ENCODE measurements around the gene PRKCE. TPM values are rescaled to one million over a fixed set of nuclear protein-coding genes. Genes with fewer than 3 reads are reported as not detected.
"Not testable (repeated sequence)": the region's sequence is repeated elsewhere in the genome, so short reads cannot be mapped to it uniquely, and the experiment has no call there.

Gene PRKCE
- total RNA-seq, 1 donor from 2014 or later, result 28.4 TPM

DNA sequence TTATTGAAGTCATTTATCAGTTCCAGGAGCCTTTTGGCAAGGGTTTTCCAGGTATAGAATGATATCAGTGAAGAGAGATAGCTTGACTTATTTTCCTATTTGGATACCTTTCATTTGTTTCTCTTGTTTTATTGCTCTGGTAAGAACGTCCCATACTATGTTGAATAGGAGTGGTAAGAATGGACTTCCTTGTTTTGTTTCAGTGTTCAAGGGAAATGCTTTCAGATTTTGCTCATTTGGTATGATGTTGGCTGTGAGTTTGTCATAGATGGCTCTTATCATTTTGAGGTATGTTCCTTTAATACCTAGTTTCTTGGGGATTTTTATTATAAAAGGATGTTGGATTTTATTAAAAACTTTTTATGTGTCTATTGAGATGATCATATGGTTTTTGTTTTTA, 558.6 kb downstream of the PRKCE start:
- peak in 1 of 2 donors; percentile 60 for DNase-seq (ENCODE audit: low read depth in 2 of 2)

DNA sequence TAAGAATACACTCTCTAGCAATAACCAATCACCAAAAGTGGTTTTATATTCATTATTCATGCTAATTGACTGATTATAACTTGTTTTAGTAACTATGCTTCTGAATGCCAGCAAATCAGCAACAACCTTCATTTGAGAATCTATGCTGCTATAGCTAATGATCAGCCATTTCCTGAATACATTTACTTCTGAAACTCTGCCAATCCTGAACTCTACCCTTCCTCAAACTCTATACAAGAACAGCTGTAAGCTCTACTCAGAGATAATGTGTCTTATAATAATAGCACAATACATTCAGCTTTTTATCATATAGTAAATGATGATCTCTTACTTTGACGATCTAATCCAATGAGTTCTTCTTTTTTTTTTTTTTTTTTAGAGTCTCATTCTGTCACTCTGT, 560.0 kb downstream of the PRKCE start:
- no peak for DNase-seq (ENCODE audit: low read depth in 2 of 2)

DNA sequence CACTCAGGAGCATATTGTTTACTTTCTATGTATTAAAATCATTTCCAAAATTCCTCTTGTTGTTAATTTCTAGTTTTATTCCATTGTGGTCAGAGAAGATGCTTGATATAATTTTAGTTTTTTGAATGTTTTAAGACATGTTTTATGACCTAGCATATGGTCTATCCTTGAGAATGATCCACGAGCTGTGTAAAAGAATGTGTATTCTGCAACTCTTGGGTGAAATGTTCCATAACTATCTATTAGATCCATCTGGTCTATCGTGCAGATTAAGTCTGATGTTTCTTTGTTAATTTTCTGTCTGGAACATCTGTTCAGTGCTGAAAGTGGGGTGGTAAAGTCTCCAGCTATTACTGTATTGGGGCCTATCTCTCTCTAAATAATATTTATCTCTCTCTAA, 562.4 kb downstream of the PRKCE start:
- no peak for DNase-seq (ENCODE audit: low read depth in 2 of 2)

DNA sequence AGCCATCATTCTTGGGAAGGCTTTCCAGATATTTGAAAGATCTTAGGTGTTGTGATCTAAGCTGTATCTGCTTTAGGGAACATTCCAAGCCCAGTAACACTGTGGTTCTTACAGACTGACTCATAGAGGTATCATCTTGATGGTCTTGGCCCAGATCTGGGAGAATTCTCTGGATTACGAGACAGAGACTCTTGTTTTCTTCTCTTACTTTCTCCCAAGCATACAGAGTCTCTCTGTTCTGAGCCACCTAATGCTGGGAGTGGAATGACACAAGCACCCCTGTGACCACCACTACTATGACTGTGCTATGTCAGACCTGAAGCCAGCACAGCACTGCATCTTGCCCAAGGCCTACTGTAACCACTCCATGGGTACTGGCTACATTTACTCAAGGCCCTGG, 564.7 kb downstream of the PRKCE start:
- DNase-seq (ENCODE audit: low read depth in 2 of 2), result no peak

DNA sequence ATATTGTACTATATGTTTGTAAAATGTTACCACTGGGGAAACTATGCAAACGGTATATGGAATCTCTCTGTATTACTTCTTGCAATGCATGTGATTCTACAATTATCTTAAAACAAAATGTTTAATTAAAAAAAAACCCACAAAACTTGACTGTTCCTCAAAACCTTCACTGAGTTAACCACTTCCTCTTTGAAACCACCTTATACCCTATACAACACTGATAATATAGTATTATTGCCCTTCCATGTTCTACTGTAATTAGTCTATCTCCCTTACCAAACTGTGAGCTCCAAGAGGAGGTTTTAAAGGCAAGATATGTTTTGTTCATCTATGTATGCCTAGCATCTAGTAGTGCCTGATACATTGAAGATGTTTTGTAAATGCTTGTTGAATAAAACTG, 572.0 kb downstream of the PRKCE start:
- DNase-seq (ENCODE audit: low read depth in 2 of 2), result not testable (repeated sequence)

DNA sequence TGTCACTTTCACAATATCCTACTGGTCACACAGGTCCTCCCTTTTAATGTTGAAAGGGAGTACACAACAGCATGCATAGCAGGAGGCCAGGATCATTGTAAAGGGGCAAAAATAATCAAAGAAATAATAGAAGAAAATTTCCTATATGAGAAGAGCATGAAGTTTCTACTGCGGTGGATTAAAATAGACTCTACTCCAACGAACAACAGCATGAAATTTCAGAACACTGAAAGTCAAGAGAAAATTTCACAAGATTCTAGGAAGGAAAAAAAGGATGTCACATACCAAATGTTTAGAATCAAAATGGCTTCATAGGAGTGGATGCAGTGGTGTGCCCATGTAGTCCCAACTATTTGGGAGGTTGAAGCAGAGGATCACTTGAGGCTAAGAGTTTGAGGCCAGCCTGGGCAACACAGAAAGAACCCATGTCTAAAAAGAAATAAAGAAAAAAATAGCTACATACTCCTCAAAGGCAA, 573.7 kb downstream of the PRKCE start:
- DNase-seq (ENCODE audit: low read depth in 2 of 2), result no peak

DNA sequence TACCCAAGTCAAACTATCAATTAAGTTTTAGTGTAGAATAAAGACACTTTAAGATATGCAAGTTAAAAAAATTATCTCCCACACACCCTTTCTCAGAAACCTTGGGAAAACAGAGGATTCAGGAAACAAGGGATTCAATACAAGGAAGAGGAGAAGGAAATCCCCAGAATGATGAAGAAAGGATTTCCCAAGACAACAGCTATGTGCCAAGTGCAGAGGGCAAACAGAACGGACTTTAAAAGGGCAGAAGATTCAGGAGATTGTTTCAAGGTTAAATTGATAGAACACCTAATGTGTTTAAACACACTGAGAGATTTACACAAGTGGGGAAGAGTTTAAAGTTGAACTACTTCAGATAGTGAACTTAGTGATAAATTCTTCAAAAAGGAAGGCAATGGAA, 574.3 kb downstream of the PRKCE start:
- peak in 1 of 2 donors; percentile 65 for DNase-seq (ENCODE audit: low read depth in 2 of 2)

DNA sequence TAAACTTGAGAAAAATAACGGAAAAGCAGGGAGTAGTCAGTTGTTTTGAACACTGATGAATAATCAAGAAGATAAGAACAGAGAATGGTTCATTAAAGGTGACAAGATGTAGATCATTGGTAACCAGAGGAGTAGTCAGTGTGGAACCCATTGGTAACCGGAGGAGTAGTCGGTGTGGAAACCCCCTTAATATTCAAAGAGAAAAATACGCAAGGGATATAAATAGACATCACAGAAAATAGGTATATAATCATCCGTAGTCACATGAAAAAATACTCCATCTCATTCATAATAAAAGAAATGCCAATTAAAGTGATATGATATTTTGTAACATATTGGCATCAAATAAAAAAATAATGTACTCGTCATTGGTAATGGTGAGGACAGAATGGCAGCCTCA, 575.1 kb downstream of the PRKCE start:
- DNase-seq (ENCODE audit: low read depth in 2 of 2), result no peak

DNA sequence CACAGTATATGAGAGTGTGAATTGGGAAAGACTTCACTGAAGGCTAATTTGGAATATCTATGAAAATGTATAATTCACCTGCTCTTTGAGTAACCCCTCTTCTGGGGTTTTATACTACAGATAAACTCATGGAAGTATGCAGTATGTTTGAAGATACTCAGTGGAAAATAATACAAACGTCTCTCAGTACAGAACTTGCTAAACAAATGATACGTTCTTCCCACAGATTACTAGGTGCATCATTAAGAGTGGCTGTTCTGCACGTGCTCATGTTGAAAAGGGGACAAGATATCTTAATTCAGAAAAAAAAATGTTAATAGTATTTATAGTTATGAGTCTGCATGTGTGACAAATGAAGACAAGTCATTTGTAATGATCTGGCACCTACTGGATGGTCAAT, 575.5 kb downstream of the PRKCE start:
- no peak for DNase-seq (ENCODE audit: low read depth in 2 of 2)

DNA sequence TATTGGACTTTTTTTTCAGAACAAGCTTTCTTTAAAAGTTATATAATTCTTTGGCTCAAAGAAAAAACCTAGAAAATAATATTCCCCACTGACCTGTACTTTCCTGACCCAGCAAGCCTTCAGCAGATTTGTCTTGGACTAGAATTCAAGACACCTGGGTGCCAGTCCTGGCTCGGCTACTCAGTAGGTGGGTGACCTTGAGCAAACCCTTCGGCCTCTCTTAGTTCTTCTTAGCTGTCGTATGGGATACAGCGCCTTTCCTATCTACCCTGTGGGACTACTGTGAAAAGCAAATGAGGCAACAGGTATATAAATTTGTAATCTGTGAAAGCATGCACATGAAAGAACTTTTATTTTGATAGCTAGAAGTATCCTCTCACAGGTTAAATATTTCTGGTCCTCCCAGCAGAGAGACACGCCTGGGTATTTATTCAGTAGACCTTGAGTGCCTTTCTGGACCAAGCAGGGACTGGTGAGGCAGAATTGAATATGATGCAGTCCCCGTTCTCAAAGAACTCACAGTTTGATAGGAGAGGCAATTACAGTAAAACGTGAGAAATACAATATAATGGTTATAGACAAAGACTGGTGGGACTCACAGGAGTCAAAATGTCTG, 576.3 kb downstream of the PRKCE start:
- no peak for DNase-seq (ENCODE audit: low read depth in 2 of 2)

DNA sequence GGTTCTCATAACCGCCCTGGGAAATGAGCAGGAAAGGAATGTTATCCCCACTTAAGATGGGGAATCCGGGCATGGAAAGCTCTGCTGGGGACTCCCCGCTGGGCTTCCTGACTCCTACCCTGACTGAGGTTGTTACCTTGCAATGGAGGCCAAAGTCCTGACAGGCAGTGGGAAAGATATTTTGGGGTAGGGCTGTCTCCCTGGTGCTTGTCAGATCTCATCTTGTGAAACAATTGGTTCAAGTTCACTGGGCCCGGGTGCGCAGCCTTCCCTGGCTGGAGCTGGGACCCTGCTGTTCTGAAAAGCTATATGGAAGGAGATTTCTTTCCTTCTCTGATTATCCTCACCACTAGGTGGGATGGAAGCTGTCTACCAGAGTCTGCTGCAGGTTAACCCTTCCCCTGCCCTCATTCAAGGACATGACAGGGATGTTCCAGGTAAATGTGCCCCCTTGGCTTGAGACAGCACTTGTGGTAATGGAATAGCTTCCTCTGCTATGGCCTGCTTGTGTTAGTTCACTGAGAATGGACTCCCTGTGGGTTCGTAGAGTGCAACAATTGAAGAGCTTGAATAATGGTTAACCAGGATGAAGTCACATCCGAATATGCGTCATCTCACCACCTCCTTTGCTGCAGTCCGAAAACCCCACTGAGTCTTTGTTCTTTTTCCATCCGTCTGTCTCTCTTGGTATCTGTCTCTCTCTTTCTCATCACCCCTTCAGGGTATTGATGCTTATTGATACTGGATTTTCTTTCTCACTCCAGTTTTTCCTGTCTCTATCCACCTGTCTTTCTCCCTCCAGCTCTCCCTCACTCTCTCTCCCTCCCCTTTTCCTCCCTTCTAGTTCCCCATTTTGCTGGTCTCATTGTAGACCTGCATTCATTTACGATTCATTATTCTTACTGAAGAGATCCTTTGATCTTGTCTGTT, 577.9 kb downstream of the PRKCE start:
- DNase-seq (ENCODE audit: low read depth in 2 of 2), result peak in 1 of 2 donors; percentile 79

DNA sequence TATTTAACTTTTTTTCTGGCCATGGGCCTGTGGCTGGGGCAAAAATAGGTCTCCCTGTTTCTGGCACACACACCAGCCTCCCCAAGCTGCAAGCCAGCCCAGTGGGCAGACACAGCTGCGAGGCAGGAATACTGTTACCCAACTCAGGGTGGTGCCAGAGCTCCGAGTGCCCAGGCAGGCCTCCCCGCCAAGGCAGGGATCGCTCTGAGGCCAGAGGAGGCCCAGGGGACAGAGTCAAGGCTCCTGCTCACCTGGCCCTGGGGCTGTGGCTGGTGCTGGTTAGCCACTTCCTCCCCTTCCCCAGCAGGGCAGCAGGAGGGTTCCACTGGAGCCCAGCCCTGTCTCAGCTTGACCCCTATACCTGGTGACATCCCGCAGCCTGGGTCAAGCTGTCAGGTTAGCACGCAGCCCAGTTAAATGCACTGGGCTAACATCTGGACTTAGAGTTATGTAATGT, 578.7 kb downstream of the PRKCE start:
- DNase-seq (ENCODE audit: low read depth in 2 of 2), result peak in 1 of 2 donors; percentile 15

DNA sequence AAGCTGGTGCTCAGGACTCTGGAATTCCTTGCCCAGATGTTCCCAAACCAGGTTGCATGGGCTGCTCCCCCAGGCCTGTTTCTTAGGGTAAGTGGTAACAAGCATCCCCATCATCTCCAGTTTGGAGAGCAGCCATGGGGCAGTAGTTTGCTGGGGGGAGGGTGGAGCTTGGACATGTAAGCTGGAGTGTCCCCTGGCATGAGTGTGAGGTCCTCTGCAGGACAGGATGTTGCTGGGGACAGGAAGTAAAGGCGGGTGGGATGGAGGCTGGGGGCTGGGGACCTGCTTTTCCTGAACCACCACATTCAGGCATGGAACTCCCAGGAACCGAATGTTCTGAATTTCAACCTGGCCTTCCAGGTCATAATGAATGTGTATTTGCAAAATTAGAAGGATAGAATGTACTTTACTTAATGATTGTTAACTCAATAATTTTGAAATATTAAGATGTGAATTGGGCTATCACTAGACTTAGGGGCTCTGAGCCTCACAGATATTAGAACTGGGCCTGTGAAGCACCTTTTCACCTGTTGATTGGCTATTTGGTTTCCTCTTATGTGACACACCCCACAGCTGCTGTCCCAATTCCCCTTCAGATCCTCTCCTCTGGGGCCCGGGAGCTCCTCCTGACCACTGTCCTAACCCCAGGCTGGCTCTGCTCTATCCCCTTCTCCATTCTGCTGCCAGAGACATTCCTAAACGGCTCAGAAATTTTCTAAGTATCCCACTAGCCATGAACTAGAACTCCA, 579.4 kb downstream of the PRKCE start:
- DNase-seq (ENCODE audit: low read depth in 2 of 2), result no peak

DNA sequence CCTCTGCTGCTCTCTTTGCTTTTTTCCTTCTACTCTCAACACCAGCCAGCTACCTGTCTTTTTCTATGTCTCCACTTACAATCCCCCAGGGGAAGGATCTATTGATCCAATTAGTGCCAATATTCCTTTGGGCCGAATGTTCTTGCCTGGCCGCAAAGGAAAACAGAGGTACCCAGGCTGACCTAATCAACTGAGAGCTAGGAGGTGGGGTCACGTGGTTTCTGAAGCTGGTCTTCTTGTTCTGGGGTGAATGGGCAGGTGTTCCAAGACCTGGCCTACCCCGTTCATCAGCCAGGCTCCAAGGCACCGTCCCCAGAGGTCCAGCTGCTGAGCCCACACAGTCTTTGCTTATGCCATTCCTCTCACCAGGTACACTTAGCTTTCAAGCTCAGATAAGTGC, 580.2 kb downstream of the PRKCE start:
- no peak for DNase-seq (ENCODE audit: low read depth in 2 of 2)

DNA sequence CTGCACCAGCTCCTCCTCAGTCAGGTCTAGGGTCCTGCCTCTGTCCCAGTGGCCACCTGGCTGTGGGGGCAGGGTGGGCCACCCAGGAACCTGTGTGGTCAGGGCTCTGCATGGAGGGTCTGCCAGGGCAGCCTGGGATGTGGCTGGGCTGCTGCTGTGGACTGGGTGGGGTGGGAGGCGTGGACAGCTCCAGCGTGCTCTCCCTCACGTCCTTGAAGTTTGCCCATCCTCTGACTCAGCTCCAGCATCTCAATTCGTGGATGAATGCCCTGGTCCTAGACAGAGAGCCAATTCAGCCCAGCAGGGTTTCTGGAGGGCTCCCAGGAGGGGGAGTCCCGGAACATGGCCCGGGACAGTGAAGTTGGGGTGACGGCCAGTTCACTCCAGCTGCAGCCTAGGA, 581.4 kb downstream of the PRKCE start:
- no peak for DNase-seq (ENCODE audit: low read depth in 2 of 2)

DNA sequence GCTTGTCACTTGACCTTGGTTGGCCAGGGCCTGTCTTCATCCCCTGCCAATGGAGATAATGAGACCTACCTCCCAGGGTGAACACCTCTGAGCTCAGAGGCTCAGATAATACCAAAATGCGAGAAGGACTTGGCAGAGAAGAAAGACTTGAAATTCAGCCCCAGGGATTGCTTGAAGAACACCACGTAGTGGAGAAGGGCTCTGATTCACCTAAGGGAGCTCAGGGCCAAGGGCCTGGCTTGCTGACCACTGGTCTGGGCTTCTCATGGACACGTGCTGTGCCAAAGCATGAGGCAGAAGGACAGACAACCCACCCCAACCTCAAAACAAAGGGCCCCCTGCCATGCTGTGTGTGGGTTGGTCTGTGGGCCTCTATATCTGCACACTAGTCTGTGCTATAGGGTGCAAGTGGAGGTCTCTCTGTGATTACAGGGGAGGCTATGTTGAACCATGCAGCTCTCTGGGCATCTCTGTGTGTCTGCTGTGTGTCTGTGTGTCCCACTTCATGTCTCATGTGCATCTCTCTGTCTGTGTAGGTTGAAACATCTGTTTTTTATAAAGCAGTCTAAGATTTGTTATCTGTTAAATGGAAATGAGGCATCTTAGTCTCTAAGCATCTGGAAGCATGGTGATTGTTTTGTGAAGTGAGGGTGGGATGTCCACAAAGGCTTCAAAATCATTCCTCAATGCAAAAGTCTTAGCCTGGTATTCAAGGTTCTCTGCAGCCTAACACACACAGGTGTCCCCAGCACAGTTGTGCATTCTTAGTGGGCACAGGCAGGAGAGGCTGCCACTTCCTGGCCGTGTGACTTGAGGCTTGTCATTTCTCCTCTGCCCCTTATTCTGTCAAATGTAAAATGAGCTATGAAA, 584.8 kb downstream of the PRKCE start:
- DNase-seq (ENCODE audit: low read depth in 2 of 2), result no peak

DNA sequence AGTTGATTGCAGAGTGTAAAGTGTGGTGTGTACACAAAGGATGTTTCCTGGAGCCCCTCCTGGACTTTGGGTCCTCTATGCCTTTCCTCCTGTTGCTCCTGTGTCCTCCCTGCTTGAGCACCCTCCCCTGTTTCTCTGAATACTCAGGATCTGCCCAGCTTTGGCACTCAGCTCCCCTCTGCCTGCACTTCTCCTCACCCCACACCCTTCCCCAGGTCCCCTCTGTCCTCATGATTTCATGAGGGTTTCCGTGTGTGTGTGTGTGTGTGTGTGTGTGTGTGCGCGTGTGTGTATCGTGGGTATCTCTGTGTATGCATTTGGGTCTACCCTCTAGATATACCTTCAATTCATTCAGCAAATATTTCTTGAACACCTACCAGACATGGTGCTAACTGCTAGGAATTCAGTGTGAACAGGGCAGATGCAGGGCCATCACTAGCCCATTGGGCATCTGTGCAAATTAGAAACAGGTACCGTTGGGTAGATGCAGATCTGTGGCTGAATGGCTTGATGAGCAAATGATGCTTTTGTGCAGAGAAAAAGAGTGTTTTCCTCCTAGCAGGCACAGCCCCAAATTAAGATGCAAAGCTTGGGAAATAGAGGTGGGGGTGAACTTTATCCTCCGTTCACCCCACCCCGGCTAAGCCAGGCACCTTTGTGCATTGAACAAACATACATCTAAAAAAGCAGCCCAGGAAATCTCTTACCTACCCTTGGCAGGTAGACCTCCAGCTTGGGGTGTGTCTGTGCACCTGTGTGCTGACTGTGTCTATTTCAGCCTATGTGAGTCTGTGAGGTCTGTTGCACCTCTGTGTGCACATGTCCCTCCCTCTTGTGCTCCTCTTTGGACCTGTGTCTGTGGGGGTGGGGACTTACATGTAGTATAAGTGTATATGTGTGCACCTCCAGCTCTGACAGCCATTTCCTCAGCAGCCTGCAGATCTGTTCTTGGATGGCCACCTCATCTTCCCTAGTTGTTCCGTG, 585.7 kb downstream of the PRKCE start:
- no peak for DNase-seq (ENCODE audit: low read depth in 2 of 2)

All from dermis microvascular lymphatic vessel endothelial cell (primary cell).